GM20000 (cell line): ENCODE data around the gene SLC66A2.
A peak's percentile ranks its signal among the peaks of the same experiment; 100 is the strongest.

Experiments used
- DNase-seq: peaks from one replicate; pipeline ENCODE4 v3.0.0; 2012; ENCODE audit warnings: low spot score
- CTCF ChIP-seq: IDR thresholded peaks from 2 replicates; pipeline ENCODE4 v1.5.1; 2012; ENCODE audit warnings: mild to moderate bottlenecking, control low read depth; ENCODE audit errors: extremely low read depth, missing control alignments

The SLC66A2 gene

GRCh38 chr18:79926306-79926705 lies 25.1 kb downstream of the SLC66A2 start:
- DNase-seq: no peak
- TF ChIP-seq CTCF: no peak

- TF ChIP-seq CTCF: no peak
- no peak for DNase-seq
These were observed 26.4 kb downstream of the SLC66A2 start for GRCh38 chr18:79924814-79925731.

- no peak for TF ChIP-seq CTCF
These were observed 27.4 kb downstream of the SLC66A2 start for GRCh38 chr18:79923896-79924585.

GRCh38 chr18:79922971-79923411 lies 28.5 kb downstream of the SLC66A2 start:
- DNase-seq: no peak
- no peak for TF ChIP-seq CTCF

More at GRCh38 chr18:79923896-79924585, 27.4 kb downstream of the SLC66A2 start:
- no peak for DNase-seq

GRCh38 chr18:79921984-79922965 lies 29.2 kb downstream of the SLC66A2 start:
- TF ChIP-seq CTCF: no peak
- DNase-seq: no peak

GRCh38 chr18:79919089-79919488 lies 32.4 kb downstream of the SLC66A2 start:
- no peak for TF ChIP-seq CTCF
- peak; percentile 23 for DNase-seq
